ENCODE results near the gene PCSK1. TPM values are rescaled to one million over a fixed set of nuclear protein-coding genes. Genes with fewer than 3 reads are reported as not detected.

The PCSK1 gene
- total and polyA plus RNA-seq, 2 experiments from 2014 or later: 0.08 to 0.90 TPM

GRCh38 chr5:96384353-96384752 lies 48.7 kb downstream of the PCSK1 start:
- no peaks in the 10 kb centered on the region for H3K36me3 ChIP-seq (replicated peaks; ENCODE audit: insufficient read depth, low read depth)
- no peak overlapping the region for H2AFZ ChIP-seq
- no peak overlapping the region for H3K27ac ChIP-seq
- 84% methylated on average over 3 of the region's 3 CpGs for WGBS (ENCODE audit: low lambda C conversion rate, missing lambda C conversion rate)
- no peak for DNase-seq (ENCODE audit: low spot score)
- TF ChIP-seq EZH2phosphoT487 (IDR thresholded peaks at IDR 0.05; ENCODE audit: low read depth, severe bottlenecking, unreplicated experiment) (no peak), CTCF (IDR thresholded peaks at IDR 0.05; ENCODE audit: poor library complexity) (no peak), EZH2 (IDR thresholded peaks at IDR 0.05; ENCODE audit: borderline replicate concordance) (no peak)
- H3K27me3 ChIP-seq: no peaks in the 10 kb centered on the region
- H4K20me1 ChIP-seq (ENCODE audit: insufficient read depth, poor library complexity, severe bottlenecking): no peaks in the 10 kb centered on the region
- H3K9me2 ChIP-seq (replicated peaks; ENCODE audit: insufficient read depth): no peaks in the 10 kb centered on the region
- no peak overlapping the region for H3K4me3 ChIP-seq
- H3K4me1 ChIP-seq (ENCODE audit: insufficient read depth): no peaks in the 10 kb centered on the region
- no peaks in the 10 kb centered on the region for H3K79me2 ChIP-seq
- no peak overlapping the region for H3K4me2 ChIP-seq
- no peaks in the 10 kb centered on the region for H3K9me3 ChIP-seq (ENCODE audit: low read depth)

- TF ChIP-seq EZH2phosphoT487 (IDR thresholded peaks at IDR 0.05; ENCODE audit: low read depth, severe bottlenecking, unreplicated experiment) (no peak), CTCF (IDR thresholded peaks at IDR 0.05; ENCODE audit: poor library complexity) (peak; percentile 12)
- DNase-seq (ENCODE audit: low spot score): peak; percentile 10
- Histone ChIP-seq H2AFZ (no peak overlapping the region), H3K9me3 (ENCODE audit: low read depth) (no peaks in the 10 kb centered on the region), H3K27me3 (no peaks in the 10 kb centered on the region), H3K4me2 (no peak overlapping the region), H3K79me2 (no peaks in the 10 kb centered on the region), H3K9me2 (replicated peaks; ENCODE audit: insufficient read depth) (no peaks in the 10 kb centered on the region), H4K20me1 (ENCODE audit: insufficient read depth, poor library complexity, severe bottlenecking) (no peaks in the 10 kb centered on the region), H3K27ac (no peak overlapping the region), H3K4me1 (ENCODE audit: insufficient read depth) (no peaks in the 10 kb centered on the region), H3K4me3 (no peak overlapping the region), H3K36me3 (replicated peaks; ENCODE audit: insufficient read depth, low read depth) (no peaks in the 10 kb centered on the region)
- WGBS (ENCODE audit: low lambda C conversion rate, missing lambda C conversion rate): 36% methylated on average over 5 of the region's 5 CpGs
Measured at GRCh38 chr5:96381526-96381925, 51.5 kb downstream of the PCSK1 start.

- no peak for DNase-seq (ENCODE audit: low spot score)
- H3K4me3 ChIP-seq: no peak overlapping the region
- H3K4me2 ChIP-seq: no peak overlapping the region
- 85% methylated on average over 5 of the region's 5 CpGs for WGBS (ENCODE audit: low lambda C conversion rate, missing lambda C conversion rate)
- TF ChIP-seq CTCF (IDR thresholded peaks at IDR 0.05; ENCODE audit: poor library complexity) (no peak), EZH2phosphoT487 (IDR thresholded peaks at IDR 0.05; ENCODE audit: low read depth, severe bottlenecking, unreplicated experiment) (no peak), EZH2 (IDR thresholded peaks at IDR 0.05; ENCODE audit: borderline replicate concordance) (no peak)
- no peaks in the 10 kb centered on the region for H4K20me1 ChIP-seq (ENCODE audit: insufficient read depth, poor library complexity, severe bottlenecking)
- no peaks in the 10 kb centered on the region for H3K4me1 ChIP-seq (ENCODE audit: insufficient read depth)
- H3K79me2 ChIP-seq: no peaks in the 10 kb centered on the region
- H3K27me3 ChIP-seq: no peaks in the 10 kb centered on the region
- no peaks in the 10 kb centered on the region for H3K36me3 ChIP-seq (replicated peaks; ENCODE audit: insufficient read depth, low read depth)
- no peak overlapping the region for H2AFZ ChIP-seq
- H3K9me3 ChIP-seq (ENCODE audit: low read depth): no peaks in the 10 kb centered on the region
- no peaks in the 10 kb centered on the region for H3K9me2 ChIP-seq (replicated peaks; ENCODE audit: insufficient read depth)
- H3K27ac ChIP-seq: no peak overlapping the region
Measured at GRCh38 chr5:96379896-96380295, 53.2 kb downstream of the PCSK1 start.

GRCh38 chr5:96377597-96377996 lies 55.5 kb downstream of the PCSK1 start:
- H3K9me3 ChIP-seq (ENCODE audit: low read depth): no peaks in the 10 kb centered on the region
- H3K27ac ChIP-seq: no peak overlapping the region
- no peak for DNase-seq (ENCODE audit: low spot score)
- no peak overlapping the region for H3K4me3 ChIP-seq
- no peaks in the 10 kb centered on the region for H3K27me3 ChIP-seq
- no peaks in the 10 kb centered on the region for H4K20me1 ChIP-seq (ENCODE audit: insufficient read depth, poor library complexity, severe bottlenecking)
- no peak overlapping the region for H2AFZ ChIP-seq
- H3K9me2 ChIP-seq (replicated peaks; ENCODE audit: insufficient read depth): no peaks in the 10 kb centered on the region
- no peak for TF ChIP-seq CTCF (IDR thresholded peaks at IDR 0.05; ENCODE audit: poor library complexity)
- TF ChIP-seq EZH2phosphoT487 (IDR thresholded peaks at IDR 0.05; ENCODE audit: low read depth, severe bottlenecking, unreplicated experiment): no peak
- TF ChIP-seq EZH2 (IDR thresholded peaks at IDR 0.05; ENCODE audit: borderline replicate concordance): no peak
- no peaks in the 10 kb centered on the region for H3K36me3 ChIP-seq (replicated peaks; ENCODE audit: insufficient read depth, low read depth)
- H3K4me2 ChIP-seq: no peak overlapping the region
- no peaks in the 10 kb centered on the region for H3K79me2 ChIP-seq
- H3K4me1 ChIP-seq (ENCODE audit: insufficient read depth): no peaks in the 10 kb centered on the region
